OCI-LY1 (cell line): ENCODE data around the gene PSMA4.
A peak's percentile ranks its signal among the peaks of the same experiment; 100 is the strongest.
"Not testable (repeated sequence)": the region's sequence is repeated elsewhere in the genome, so short reads cannot be mapped to it uniquely, and the experiment has no call there.

Experiments used
- H2AFZ ChIP-seq: fragments of 200-600 bp; sonication (generic), shearing (Covaris generic); 2 replicates; pipeline ENCODE4 v1.6.0; 2014; ENCODE audit warnings: antibody characterized with exemption, mild to moderate bottlenecking, low read length
- H3F3A ChIP-seq: fragments of 200-600 bp; sonication (generic), shearing (Covaris generic); 2 replicates; pipeline ENCODE4 v1.6.0; 2014; ENCODE audit warnings: mild to moderate bottlenecking, antibody characterized with exemption, low read length, moderate library complexity; ENCODE audit not compliant: insufficient read depth
- H3K27ac ChIP-seq: fragments of 200-600 bp; sonication (generic); 2 replicates; pipeline ENCODE4 v1.5.1; 2014; ENCODE audit warnings: low read length, mixed run types, mild to moderate bottlenecking, low read depth; ENCODE audit not compliant: poor library complexity, severe bottlenecking
- H3K27me3 ChIP-seq: fragments of 200-600 bp; sonication (generic); 2 replicates; pipeline ENCODE4 v1.6.0; 2014; ENCODE audit warnings: antibody characterized with exemption, mild to moderate bottlenecking, low read length, moderate library complexity; ENCODE audit not compliant: insufficient read depth
- H3K36me3 ChIP-seq: fragments of 200-600 bp; sonication (generic); 2 replicates; pipeline ENCODE4 v1.6.1; 2014; ENCODE audit warnings: mild to moderate bottlenecking, antibody characterized with exemption, low read length, moderate library complexity, mixed read lengths; ENCODE audit not compliant: insufficient read depth
- H3K4me1 ChIP-seq: fragments of 200-600 bp; sonication (generic); 2 replicates; pipeline ENCODE4 v1.5.1; 2014; ENCODE audit warnings: mild to moderate bottlenecking, low read length, moderate library complexity; ENCODE audit not compliant: insufficient read depth, severe bottlenecking
- H3K4me2 ChIP-seq: fragments of 200-600 bp; sonication (generic), shearing (Covaris generic); 2 replicates; pipeline ENCODE4 v1.6.1; 2014; ENCODE audit warnings: low read length
- H3K4me3 ChIP-seq: fragments of 200-600 bp; sonication (generic); 2 replicates; pipeline ENCODE4 v1.5.1; 2014; ENCODE audit warnings: low read length, low read depth, mild to moderate bottlenecking, mixed read lengths; ENCODE audit not compliant: poor library complexity, severe bottlenecking
- H3K79me2 ChIP-seq: fragments of 200-600 bp; shearing (Covaris generic); 2 replicates; pipeline ENCODE4 v1.6.1; 2016; ENCODE audit warnings: mixed run types, low read length, mixed read lengths; ENCODE audit not compliant: insufficient read depth
- H3K9ac ChIP-seq: fragments of 200-600 bp; sonication (generic), shearing (Covaris generic); 2 replicates; pipeline ENCODE4 v1.6.1; 2014; ENCODE audit warnings: mild to moderate bottlenecking, low read length, mixed read lengths
- H3K9me2 ChIP-seq: fragments of 200-600 bp; sonication (generic), shearing (Covaris generic); 2 replicates; pipeline ENCODE4 v1.6.1; 2014; ENCODE audit warnings: low read depth, mild to moderate bottlenecking, low read length, mixed read lengths
- H3K9me3 ChIP-seq: fragments of 200-600 bp; shearing (Covaris generic); 2 replicates; pipeline ENCODE4 v1.6.1; 2014; ENCODE audit warnings: low read length, mixed read lengths
- H4K20me1 ChIP-seq: fragments of 200-600 bp; sonication (generic), shearing (Covaris generic); 2 replicates; pipeline ENCODE4 v1.6.0; 2016; ENCODE audit warnings: mild to moderate bottlenecking, low read length; ENCODE audit not compliant: insufficient read depth
- CTCF ChIP-seq: fragments of 200-600 bp; sonication (generic), shearing (Covaris generic); IDR thresholded peaks from 2 replicates; pipeline ENCODE4 v1.5.1; 2017; ENCODE audit warnings: mild to moderate bottlenecking, antibody characterized with exemption, low read length, moderate library complexity, mixed read lengths
- EZH2 ChIP-seq: fragments of 200-600 bp; sonication (generic), shearing (Covaris generic); IDR thresholded peaks from 2 replicates; pipeline ENCODE4 v1.8.0; 2017; ENCODE audit warnings: borderline replicate concordance, mixed run types, mild to moderate bottlenecking, antibody characterized with exemption, low read length, moderate library complexity, mixed read lengths

The PSMA4 gene

GRCh38 chr15:78537266-78537905, 2.9 kb upstream of the PSMA4 start:
- no peak overlapping the region for H3K4me2 ChIP-seq
- no peak overlapping the region for H3K4me3 ChIP-seq
- H3K27ac ChIP-seq, result no peak overlapping the region
- no peaks in the 10 kb centered on the region for H4K20me1 ChIP-seq
- H2AFZ ChIP-seq, result no peak overlapping the region
- no peak overlapping the region for H3K9ac ChIP-seq
- H3K9me3 ChIP-seq, result no peaks in the 10 kb centered on the region
- peaks cover 9% of the 10 kb centered on the region for H3K36me3 ChIP-seq
- peaks cover 19% of the 10 kb centered on the region for H3K4me1 ChIP-seq
- no peaks in the 10 kb centered on the region for H3K27me3 ChIP-seq
- no peak for TF ChIP-seq CTCF
- no peak for TF ChIP-seq EZH2
- peaks cover 20% of the 10 kb centered on the region for H3K79me2 ChIP-seq
- H3K9me2 ChIP-seq, result no peaks in the 10 kb centered on the region
- H3F3A ChIP-seq, result no peaks in the 10 kb centered on the region

- H3F3A ChIP-seq, result no peaks in the 10 kb centered on the region
- H4K20me1 ChIP-seq, result no peaks in the 10 kb centered on the region
- H3K36me3 ChIP-seq, result peaks cover 19% of the 10 kb centered on the region
- H3K4me1 ChIP-seq, result peaks cover 21% of the 10 kb centered on the region
- H3K27me3 ChIP-seq, result no peaks in the 10 kb centered on the region
- no peak overlapping the region for H3K9ac ChIP-seq
- no peak overlapping the region for H3K27ac ChIP-seq
- no peak overlapping the region for H3K4me2 ChIP-seq
- no peak for TF ChIP-seq EZH2
- H3K79me2 ChIP-seq, result peaks cover 24% of the 10 kb centered on the region
- H2AFZ ChIP-seq, result no peak overlapping the region
- H3K4me3 ChIP-seq, result no peak overlapping the region
- H3K9me3 ChIP-seq, result no peaks in the 10 kb centered on the region
- no peaks in the 10 kb centered on the region for H3K9me2 ChIP-seq
These were observed 1.9 kb upstream of the PSMA4 start for GRCh38 chr15:78538358-78538757.

GRCh38 chr15:78539464-78540140, 642 bp upstream of the PSMA4 start:
- H3K4me3 ChIP-seq, result peak overlapping the region; percentile 89
- H3K36me3 ChIP-seq, result peaks cover 31% of the 10 kb centered on the region
- H3K4me1 ChIP-seq, result peaks cover 21% of the 10 kb centered on the region
- H3K9ac ChIP-seq, result peak overlapping the region; percentile 94
- not testable (repeated sequence) for H3K9me2 ChIP-seq, H3K27me3 ChIP-seq, H4K20me1 ChIP-seq, H3K9me3 ChIP-seq, H3F3A ChIP-seq, H2AFZ ChIP-seq
- peaks cover 24% of the 10 kb centered on the region for H3K79me2 ChIP-seq
- H3K27ac ChIP-seq, result peak overlapping the region; percentile 15
- peak overlapping the region; percentile 75 for H3K4me2 ChIP-seq

- Histone ChIP-seq H3K36me3 (peaks cover 46% of the 10 kb centered on the region), H3K79me2 (peaks cover 24% of the 10 kb centered on the region), H4K20me1 (no peaks in the 10 kb centered on the region), H3K9me3 (no peaks in the 10 kb centered on the region), H3K4me1 (peaks cover 21% of the 10 kb centered on the region), H3K9me2 (no peaks in the 10 kb centered on the region), H3K27ac (peak overlapping the region; percentile 33), H3K27me3 (no peaks in the 10 kb centered on the region), H3K4me2 (peak overlapping the region; percentile 75), H3F3A (no peaks in the 10 kb centered on the region), H3K4me3 (peak overlapping the region; percentile 89), H2AFZ (no peak overlapping the region), H3K9ac (peak overlapping the region; percentile 94)
- TF ChIP-seq EZH2, result no peak
- no peak for TF ChIP-seq CTCF
These were observed 863 bp downstream of the PSMA4 start for GRCh38 chr15:78540871-78541743.
